Stimulated activated naive B cell treated with anti-CD40 and anti-IgM and Interleukin-4, amounts not matched to agents 10 μg/mL and 1 μg/mL and 100 μg/mL, for 72 hours (primary cell): ENCODE results near the gene SRGAP2B.
"Not testable (repeated sequence)": the region's sequence is repeated elsewhere in the genome, so short reads cannot be mapped to it uniquely, and the experiment has no call there.

Experiments
- ATAC-seq, 2 donors: fragments of 150-1000 bp; cut with Tn5 transposase; replicated peaks; 2 replicates each; pipeline ENCODE4 v1.10.0; 2021; ENCODE audit warnings: moderate library complexity in 1 of 2
- DNase-seq: peaks from one replicate; pipeline ENCODE4 v3.0.0; 2021
- H3K27ac Mint-ChIP-seq: one replicate; pipeline ENCODE4 v1.8.0; 2022; ENCODE audit warnings: mild to moderate bottlenecking, mixed read lengths
- H3K27me3 Mint-ChIP-seq, 2 donors: one replicate each; pipeline ENCODE4 v1.8.0; 2022; ENCODE audit warnings: mixed read lengths in 2 of 2
- H3K36me3 Mint-ChIP-seq, 2 donors: one replicate each; pipeline ENCODE4 v1.8.0; 2022; ENCODE audit warnings: mixed read lengths in 2 of 2, mild to moderate bottlenecking in 1 of 2
- H3K4me1 Mint-ChIP-seq, 2 donors: one replicate each; pipeline ENCODE4 v1.8.0; 2022; ENCODE audit warnings: mixed read lengths in 2 of 2, mild to moderate bottlenecking in 1 of 2
- H3K4me3 Mint-ChIP-seq, 2 donors: one replicate each; pipeline ENCODE4 v1.8.0; 2022; ENCODE audit warnings: mild to moderate bottlenecking in 2 of 2, mixed read lengths in 2 of 2, moderate library complexity in 1 of 2
- H3K9me3 Mint-ChIP-seq, 2 donors: one replicate each; pipeline ENCODE4 v1.8.0; 2022; ENCODE audit warnings: mixed read lengths in 2 of 2, mild to moderate bottlenecking in 1 of 2

The SRGAP2B gene

GRCh38 chr1:145112703-145113102 lies 17.6 kb upstream of the SRGAP2B start:
- not testable (repeated sequence) for ATAC-seq, H3K4me3 Mint-ChIP-seq, H3K4me1 Mint-ChIP-seq, H3K9me3 Mint-ChIP-seq, H3K27me3 Mint-ChIP-seq, DNase-seq, H3K36me3 Mint-ChIP-seq, H3K27ac Mint-ChIP-seq

- H3K36me3 Mint-ChIP-seq, H3K4me3 Mint-ChIP-seq, H3K27me3 Mint-ChIP-seq, H3K27ac Mint-ChIP-seq, H3K4me1 Mint-ChIP-seq, H3K9me3 Mint-ChIP-seq, ATAC-seq, DNase-seq: not testable (repeated sequence)
These were observed 16.5 kb upstream of the SRGAP2B start for GRCh38 chr1:145111674-145112073.

DNA sequence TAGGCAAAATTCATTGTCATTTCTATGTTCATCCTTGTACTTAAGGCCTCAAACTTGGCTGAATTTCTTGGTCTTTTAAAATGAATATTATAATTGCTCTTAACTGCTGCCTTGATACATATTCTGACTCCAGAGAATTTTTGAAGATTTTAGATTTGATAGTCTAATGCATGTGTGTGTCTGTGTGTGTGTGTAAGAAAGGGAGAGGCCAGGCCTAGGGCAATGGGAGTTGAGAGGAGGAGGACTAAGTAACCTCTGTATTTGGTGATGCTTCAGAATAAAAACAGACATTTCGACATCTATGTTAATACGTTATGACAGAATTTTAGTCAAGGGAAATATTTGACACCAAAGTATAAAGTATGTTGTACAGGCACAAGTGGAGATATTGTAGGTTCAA lies 8.2 kb upstream of the SRGAP2B start:
- ATAC-seq, H3K4me1 Mint-ChIP-seq, DNase-seq, H3K36me3 Mint-ChIP-seq, H3K27ac Mint-ChIP-seq, H3K27me3 Mint-ChIP-seq, H3K4me3 Mint-ChIP-seq, H3K9me3 Mint-ChIP-seq: not testable (repeated sequence)

- not testable (repeated sequence) for H3K36me3 Mint-ChIP-seq, DNase-seq, H3K4me1 Mint-ChIP-seq, ATAC-seq, H3K27ac Mint-ChIP-seq, H3K4me3 Mint-ChIP-seq, H3K27me3 Mint-ChIP-seq, H3K9me3 Mint-ChIP-seq
These were observed 6.6 kb upstream of the SRGAP2B start for GRCh38 chr1:145101725-145102124.

- H3K4me3 Mint-ChIP-seq: peak overlapping the region; percentile 65 to 69
- not testable (repeated sequence) for H3K27ac Mint-ChIP-seq, H3K4me1 Mint-ChIP-seq, H3K27me3 Mint-ChIP-seq, H3K9me3 Mint-ChIP-seq, H3K36me3 Mint-ChIP-seq
- ATAC-seq: peak; percentile 10 to 20
- peak; percentile 23 for DNase-seq
These were observed 395 bp downstream of the SRGAP2B start for GRCh38 chr1:145094655-145095211.

DNA sequence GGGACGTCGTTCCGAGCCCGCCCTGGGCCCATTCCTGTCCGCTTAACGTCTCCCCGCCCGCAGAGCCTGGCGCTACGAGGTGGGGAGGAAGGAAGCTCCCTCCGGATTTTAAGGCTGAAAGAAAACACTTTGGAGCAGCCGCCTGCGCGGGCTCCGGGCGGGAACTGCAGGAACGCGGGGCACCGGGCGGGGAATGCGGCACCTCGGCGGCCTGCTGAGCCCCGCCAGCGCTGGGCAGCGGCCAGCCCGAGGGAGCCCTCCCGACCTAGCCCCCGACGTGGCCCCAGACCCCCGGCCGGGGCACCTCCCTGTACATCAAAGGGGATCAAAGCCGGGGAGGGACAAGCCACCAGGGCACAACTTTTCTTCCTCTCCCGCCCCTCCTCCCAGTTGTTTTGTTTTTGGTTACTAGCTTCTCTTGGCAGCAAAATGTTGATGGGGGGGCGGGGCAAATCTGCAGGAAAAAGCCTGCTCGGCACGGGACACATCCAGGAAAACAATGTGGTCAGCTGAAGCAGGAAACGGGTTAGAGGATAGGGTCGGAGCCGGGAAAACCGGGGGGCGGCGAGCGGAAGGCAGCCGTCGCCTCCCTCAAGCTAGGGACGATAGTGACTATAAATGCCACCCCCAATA lies 1.5 kb downstream of the SRGAP2B start:
- peak overlapping the region; percentile 93 to 95 for H3K4me3 Mint-ChIP-seq
- not testable (repeated sequence) for H3K9me3 Mint-ChIP-seq, H3K27me3 Mint-ChIP-seq, H3K4me1 Mint-ChIP-seq, H3K36me3 Mint-ChIP-seq, H3K27ac Mint-ChIP-seq, ATAC-seq, DNase-seq

- H3K36me3 Mint-ChIP-seq, DNase-seq, H3K4me1 Mint-ChIP-seq, H3K9me3 Mint-ChIP-seq, H3K4me3 Mint-ChIP-seq, ATAC-seq, H3K27ac Mint-ChIP-seq, H3K27me3 Mint-ChIP-seq: not testable (repeated sequence)
These were observed 12.5 kb downstream of the SRGAP2B start for GRCh38 chr1:145082483-145083255.

GRCh38 chr1:145080193-145080592 lies 14.9 kb downstream of the SRGAP2B start:
- peak; percentile 61 to 67 for ATAC-seq
- not testable (repeated sequence) for H3K36me3 Mint-ChIP-seq, H3K4me1 Mint-ChIP-seq, DNase-seq, H3K9me3 Mint-ChIP-seq, H3K4me3 Mint-ChIP-seq, H3K27ac Mint-ChIP-seq, H3K27me3 Mint-ChIP-seq

- H3K27me3 Mint-ChIP-seq, DNase-seq, H3K27ac Mint-ChIP-seq, H3K9me3 Mint-ChIP-seq, H3K36me3 Mint-ChIP-seq, H3K4me1 Mint-ChIP-seq, H3K4me3 Mint-ChIP-seq: not testable (repeated sequence)
- peak; percentile 34 to 56 for ATAC-seq
These were observed 15.4 kb downstream of the SRGAP2B start for GRCh38 chr1:145079737-145080136.

GRCh38 chr1:145078787-145079370 lies 16.2 kb downstream of the SRGAP2B start:
- H3K9me3 Mint-ChIP-seq, H3K4me3 Mint-ChIP-seq, ATAC-seq, DNase-seq, H3K4me1 Mint-ChIP-seq, H3K27ac Mint-ChIP-seq, H3K27me3 Mint-ChIP-seq, H3K36me3 Mint-ChIP-seq: not testable (repeated sequence)

- H3K27ac Mint-ChIP-seq, H3K36me3 Mint-ChIP-seq, ATAC-seq, H3K4me1 Mint-ChIP-seq, H3K4me3 Mint-ChIP-seq, H3K27me3 Mint-ChIP-seq, H3K9me3 Mint-ChIP-seq, DNase-seq: not testable (repeated sequence)
These were observed 17.0 kb downstream of the SRGAP2B start for GRCh38 chr1:145077872-145078786.

- DNase-seq, ATAC-seq, H3K36me3 Mint-ChIP-seq, H3K27ac Mint-ChIP-seq, H3K4me3 Mint-ChIP-seq, H3K4me1 Mint-ChIP-seq, H3K27me3 Mint-ChIP-seq, H3K9me3 Mint-ChIP-seq: not testable (repeated sequence)
These were observed 18.3 kb downstream of the SRGAP2B start for GRCh38 chr1:145076877-145077276.

DNA sequence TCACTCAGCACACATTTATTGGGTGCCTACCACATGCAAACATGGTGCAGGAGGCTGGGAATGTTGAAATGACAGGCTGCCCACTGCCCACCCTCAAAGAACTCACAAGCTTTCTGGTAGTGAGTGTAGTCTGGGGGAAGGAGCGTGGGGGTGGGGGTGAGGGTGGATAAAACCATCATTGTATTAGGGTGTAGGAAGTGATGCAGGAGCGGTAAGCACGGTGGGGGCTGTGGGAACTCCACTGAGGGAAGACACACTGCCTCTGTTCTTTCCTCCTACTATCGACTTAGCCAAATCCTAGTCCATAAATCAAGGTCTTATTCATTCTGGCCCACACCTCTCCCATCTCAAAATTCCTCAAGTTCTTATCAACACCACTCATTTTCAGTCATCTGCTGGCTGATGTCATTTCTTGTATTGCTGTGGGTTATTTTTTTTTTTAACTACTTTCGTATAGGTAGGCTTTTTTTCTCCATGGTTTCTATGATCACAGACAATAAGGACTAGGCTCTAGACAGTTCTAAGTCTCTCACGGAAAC lies 21.0 kb downstream of the SRGAP2B start:
- not testable (repeated sequence) for H3K9me3 Mint-ChIP-seq, H3K4me3 Mint-ChIP-seq, H3K27ac Mint-ChIP-seq, DNase-seq, H3K27me3 Mint-ChIP-seq, H3K36me3 Mint-ChIP-seq, ATAC-seq, H3K4me1 Mint-ChIP-seq

GRCh38 chr1:145071569-145071968 lies 23.6 kb downstream of the SRGAP2B start:
- not testable (repeated sequence) for H3K4me3 Mint-ChIP-seq, H3K36me3 Mint-ChIP-seq, DNase-seq, H3K4me1 Mint-ChIP-seq, H3K27ac Mint-ChIP-seq, H3K27me3 Mint-ChIP-seq, ATAC-seq, H3K9me3 Mint-ChIP-seq
